ENCODE measurements around the gene CLMP.

Gene CLMP

GRCh38 chr11:123188508-123189165 lies 6.4 kb downstream of the CLMP start:
- no peak for DNase-seq

GRCh38 chr11:123187665-123188507 lies 7.2 kb downstream of the CLMP start:
- DNase-seq: no peak

GRCh38 chr11:123187248-123187647 lies 7.8 kb downstream of the CLMP start:
- DNase-seq: no peak

- DNase-seq: no peak
Observed at GRCh38 chr11:123186286-123186685, 8.8 kb downstream of the CLMP start.

- no peak for DNase-seq
Observed at GRCh38 chr11:123185326-123185725, 9.7 kb downstream of the CLMP start.

- no peak for DNase-seq
Observed at GRCh38 chr11:123184531-123184930, 10.5 kb downstream of the CLMP start.

- DNase-seq: no peak
Observed at GRCh38 chr11:123183391-123184099, 11.5 kb downstream of the CLMP start.

GRCh38 chr11:123181767-123182500 lies 13.1 kb downstream of the CLMP start:
- DNase-seq: no peak

- no peak for DNase-seq
Observed at GRCh38 chr11:123181075-123181474, 14.0 kb downstream of the CLMP start.

GRCh38 chr11:123180574-123180973 lies 14.5 kb downstream of the CLMP start:
- no peak for DNase-seq

- DNase-seq: no peak
Observed at GRCh38 chr11:123180166-123180565, 14.9 kb downstream of the CLMP start.

GRCh38 chr11:123179586-123179985 lies 15.5 kb downstream of the CLMP start:
- DNase-seq: no peak

- no peak for DNase-seq
Observed at GRCh38 chr11:123178186-123178585, 16.9 kb downstream of the CLMP start.

GRCh38 chr11:123176785-123177184 lies 18.3 kb downstream of the CLMP start:
- no peak for DNase-seq

- no peak for DNase-seq
Observed at GRCh38 chr11:123174196-123175183, 20.6 kb downstream of the CLMP start.

GRCh38 chr11:123173856-123174186 lies 21.2 kb downstream of the CLMP start:
- DNase-seq: no peak

GRCh38 chr11:123173040-123173855 lies 21.8 kb downstream of the CLMP start:
- DNase-seq: no peak

- no peak for DNase-seq
Observed at GRCh38 chr11:123170929-123171328, 24.1 kb downstream of the CLMP start.

GRCh38 chr11:123169821-123170220 lies 25.2 kb downstream of the CLMP start:
- DNase-seq: no peak

- DNase-seq: no peak
Observed at GRCh38 chr11:123168955-123169484, 26.0 kb downstream of the CLMP start.

- DNase-seq: no peak
Observed at GRCh38 chr11:123168241-123168640, 26.8 kb downstream of the CLMP start.
